GM13976 (cell line): ENCODE data around the gene ADAM33.

Experiments
- DNase-seq: peaks from one replicate; pipeline ENCODE4 v3.0.0; 2012; ENCODE audit warnings: low spot score
- CTCF ChIP-seq: IDR thresholded peaks from 2 replicates; pipeline ENCODE4 v1.5.1; 2012; ENCODE audit warnings: borderline replicate concordance, mild to moderate bottlenecking; ENCODE audit not compliant: insufficient read depth; ENCODE audit errors: extremely low read depth, missing control alignments, control extremely low read depth
- in situ Hi-C: fragments of 300-500 bp; cut with MboI; formaldehyde crosslinking; loops from one replicate; pipeline ENCODE4 v1.12.0; 2022; ENCODE audit warnings: low sequenced_read_pairs, mixed read lengths, inconsistent platforms; ENCODE audit not compliant: unreplicated experiment

ADAM33 gene

GRCh38 chr20:3674995-3675900 is 6.6 kb downstream of the ADAM33 start:
- in situ Hi-C loops: no loop called here
- DNase-seq: no peak
- no peak for TF ChIP-seq CTCF

- DNase-seq: no peak
- in situ Hi-C loops: no loop called here
- TF ChIP-seq CTCF: no peak
These were observed 7.4 kb downstream of the ADAM33 start for GRCh38 chr20:3674447-3674846.

GRCh38 chr20:3673221-3674070 is 8.4 kb downstream of the ADAM33 start:
- no peak for DNase-seq
- in situ Hi-C loops: no loop called here
- no peak for TF ChIP-seq CTCF

DNA sequence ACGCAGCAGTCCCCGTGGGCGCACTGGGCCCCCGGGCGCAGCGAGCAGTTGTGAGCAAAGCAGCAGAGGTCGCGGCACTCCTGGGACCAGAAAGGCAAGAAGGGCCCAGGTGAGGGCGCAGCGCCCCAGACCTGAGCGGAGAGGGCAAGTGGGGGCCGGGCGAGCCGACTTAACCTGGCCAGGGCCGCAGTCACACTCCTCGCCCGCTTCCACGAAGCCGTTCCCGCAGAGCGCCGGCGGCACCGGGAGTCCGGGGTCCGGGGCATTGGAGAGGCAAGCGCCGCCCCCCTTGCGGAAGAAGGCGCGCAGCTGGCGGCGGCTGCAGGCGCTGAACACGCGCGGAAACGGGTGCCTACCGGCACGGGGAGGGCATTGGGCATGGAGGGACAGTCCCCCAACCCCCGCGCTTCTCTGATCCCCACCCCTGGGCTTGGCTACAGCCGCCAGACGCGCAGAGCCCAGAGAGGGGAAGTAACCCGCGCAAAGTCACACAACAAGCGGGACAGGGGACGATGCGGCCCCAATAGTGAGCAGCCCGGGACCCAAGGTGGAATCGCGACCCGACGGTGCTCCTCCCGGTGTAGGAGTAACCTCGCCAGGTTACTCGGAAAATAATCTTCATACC is 9.2 kb downstream of the ADAM33 start:
- no peak for TF ChIP-seq CTCF

GRCh38 chr20:3671986-3672546 is 9.7 kb downstream of the ADAM33 start:
- in situ Hi-C loops: no loop called here
- no peak for DNase-seq
- no peak for TF ChIP-seq CTCF

More for the DNA sequence above, 9.2 kb downstream of the ADAM33 start:
- in situ Hi-C loops: no loop called here
- DNase-seq: no peak

DNA sequence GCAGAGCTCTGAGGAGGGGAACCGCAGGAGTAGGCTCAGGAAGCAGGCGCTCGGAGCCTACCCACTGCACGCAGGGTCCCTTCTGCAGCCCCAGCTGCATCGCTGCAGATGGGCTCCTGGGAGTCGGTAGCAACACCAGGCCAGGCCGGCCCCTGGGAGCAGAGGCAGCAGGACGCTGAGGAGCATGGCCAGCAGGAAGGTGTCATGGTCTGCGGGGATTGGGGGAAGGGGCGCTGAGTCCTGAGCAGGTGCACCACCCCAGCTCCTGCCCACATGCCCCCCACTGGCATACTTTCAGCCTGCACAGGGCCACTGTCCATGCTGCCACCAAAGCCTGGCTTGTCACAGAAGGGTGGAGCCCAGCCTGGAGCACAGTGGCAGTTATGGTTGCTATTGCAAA is 10.9 kb downstream of the ADAM33 start:
- DNase-seq: no peak
- in situ Hi-C loops: no loop called here
- no peak for TF ChIP-seq CTCF
